Liver (tissue), 3 donors: Measurements from ENCODE around the gene BCL7B.
"Not testable (repeated sequence)": the region's sequence is repeated elsewhere in the genome, so short reads cannot be mapped to it uniquely, and the experiment has no call there.

Source experiments
- EGR1 ChIP-seq, 2 donors: IDR thresholded peaks; 2 replicates each; pipeline ENCODE4 v1.6.1; 2016 to 2018; ENCODE audit warnings: antibody characterized with exemption in 2 of 2, low read depth in 2 of 2
- GABPA ChIP-seq, 2 donors: IDR thresholded peaks in 1 of 2; conservative IDR thresholded peaks in 1 of 2; 2 replicates each; pipeline ENCODE4 v1.6.1; 2016; ENCODE audit warnings: antibody characterized with exemption in 2 of 2, mild to moderate bottlenecking in 1 of 2, moderate library complexity in 1 of 2
- HNF4A ChIP-seq, 2 donors: conservative IDR thresholded peaks; 2 replicates each; pipeline ENCODE4 v1.6.1; 2016; ENCODE audit warnings: antibody characterized with exemption in 2 of 2, mild to moderate bottlenecking in 2 of 2
- JUND ChIP-seq, 2 donors: IDR thresholded peaks; 2 replicates each; pipeline ENCODE4 v1.6.1; 2016; ENCODE audit warnings: antibody characterized with exemption in 2 of 2
- RAD21 ChIP-seq, 2 donors: IDR thresholded peaks; 2 replicates each; pipeline ENCODE4 v1.6.1; 2016; ENCODE audit warnings: antibody characterized with exemption in 2 of 2, mild to moderate bottlenecking in 2 of 2
- RXRA ChIP-seq, 2 donors: IDR thresholded peaks; 2 replicates each; pipeline ENCODE4 v1.6.1; 2017 to 2018; ENCODE audit warnings: antibody characterized with exemption in 2 of 2, mild to moderate bottlenecking in 1 of 2
- SP1 ChIP-seq: IDR thresholded peaks from 2 replicates; pipeline ENCODE4 v1.6.1; 2018; ENCODE audit warnings: antibody characterized with exemption, mild to moderate bottlenecking
- YY1 ChIP-seq: IDR thresholded peaks from 2 replicates; pipeline ENCODE4 v1.6.1; 2016; ENCODE audit warnings: antibody characterized with exemption, mild to moderate bottlenecking
- TF ChIP-seq, protein P1 (sequence below): IDR thresholded peaks from 2 replicates; pipeline ENCODE4 v1.6.1; 2016; ENCODE audit warnings: antibody characterized with exemption, mild to moderate bottlenecking
- TF ChIP-seq, protein P2 (sequence below): fragments of 150-350 bp; IDR thresholded peaks from 2 replicates; pipeline ENCODE4 v1.5.1; 2017; ENCODE audit warnings: improper control_type of control experiment, low read depth, low read length; ENCODE audit not compliant: missing input control
- TF ChIP-seq, protein P3 (sequence below): IDR thresholded peaks from 2 replicates; pipeline ENCODE4 v1.6.1; 2016; ENCODE audit warnings: antibody characterized with exemption
- donor health status: healthy.
- donor health status: healthy.

DNA sequence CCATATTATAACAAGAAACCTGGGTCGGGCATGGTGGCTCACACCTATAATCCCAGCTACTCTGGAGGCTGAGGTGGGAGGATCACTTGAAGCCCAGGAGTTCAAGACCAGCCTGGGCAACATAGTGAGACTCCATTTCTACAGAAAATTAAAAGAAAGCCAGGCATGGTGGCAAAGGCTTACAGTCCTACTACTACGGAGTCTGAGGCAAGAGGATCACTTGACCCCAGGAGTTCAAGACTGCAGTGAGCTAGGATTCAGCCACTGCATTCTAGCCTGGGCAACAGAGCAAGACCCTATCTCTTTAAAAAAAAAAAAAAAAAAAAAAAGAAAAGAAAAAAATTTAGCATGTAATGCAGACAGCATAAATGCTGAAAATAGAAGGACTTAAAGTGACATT, 19.0 kb downstream of the BCL7B start:
- TF ChIP-seq YY1; GABPA (IDR thresholded peaks at IDR 0.05 in 1 of 2, conservative IDR thresholded peaks at IDR 0.05 in 1 of 2); HNF4A (conservative IDR thresholded peaks at IDR 0.05); SP1; RAD21 (IDR thresholded peaks at IDR 0.05); EGR1 (IDR thresholded peaks at IDR 0.05; ENCODE audit: low read depth in 2 of 2); JUND (IDR thresholded peaks at IDR 0.05); RXRA (IDR thresholded peaks at IDR 0.05): not testable (repeated sequence)
- TF ChIP-seq, protein P1, sequence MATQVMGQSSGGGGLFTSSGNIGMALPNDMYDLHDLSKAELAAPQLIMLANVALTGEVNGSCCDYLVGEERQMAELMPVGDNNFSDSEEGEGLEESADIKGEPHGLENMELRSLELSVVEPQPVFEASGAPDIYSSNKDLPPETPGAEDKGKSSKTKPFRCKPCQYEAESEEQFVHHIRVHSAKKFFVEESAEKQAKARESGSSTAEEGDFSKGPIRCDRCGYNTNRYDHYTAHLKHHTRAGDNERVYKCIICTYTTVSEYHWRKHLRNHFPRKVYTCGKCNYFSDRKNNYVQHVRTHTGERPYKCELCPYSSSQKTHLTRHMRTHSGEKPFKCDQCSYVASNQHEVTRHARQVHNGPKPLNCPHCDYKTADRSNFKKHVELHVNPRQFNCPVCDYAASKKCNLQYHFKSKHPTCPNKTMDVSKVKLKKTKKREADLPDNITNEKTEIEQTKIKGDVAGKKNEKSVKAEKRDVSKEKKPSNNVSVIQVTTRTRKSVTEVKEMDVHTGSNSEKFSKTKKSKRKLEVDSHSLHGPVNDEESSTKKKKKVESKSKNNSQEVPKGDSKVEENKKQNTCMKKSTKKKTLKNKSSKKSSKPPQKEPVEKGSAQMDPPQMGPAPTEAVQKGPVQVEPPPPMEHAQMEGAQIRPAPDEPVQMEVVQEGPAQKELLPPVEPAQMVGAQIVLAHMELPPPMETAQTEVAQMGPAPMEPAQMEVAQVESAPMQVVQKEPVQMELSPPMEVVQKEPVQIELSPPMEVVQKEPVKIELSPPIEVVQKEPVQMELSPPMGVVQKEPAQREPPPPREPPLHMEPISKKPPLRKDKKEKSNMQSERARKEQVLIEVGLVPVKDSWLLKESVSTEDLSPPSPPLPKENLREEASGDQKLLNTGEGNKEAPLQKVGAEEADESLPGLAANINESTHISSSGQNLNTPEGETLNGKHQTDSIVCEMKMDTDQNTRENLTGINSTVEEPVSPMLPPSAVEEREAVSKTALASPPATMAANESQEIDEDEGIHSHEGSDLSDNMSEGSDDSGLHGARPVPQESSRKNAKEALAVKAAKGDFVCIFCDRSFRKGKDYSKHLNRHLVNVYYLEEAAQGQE, result not testable (repeated sequence)
- TF ChIP-seq, protein P2, sequence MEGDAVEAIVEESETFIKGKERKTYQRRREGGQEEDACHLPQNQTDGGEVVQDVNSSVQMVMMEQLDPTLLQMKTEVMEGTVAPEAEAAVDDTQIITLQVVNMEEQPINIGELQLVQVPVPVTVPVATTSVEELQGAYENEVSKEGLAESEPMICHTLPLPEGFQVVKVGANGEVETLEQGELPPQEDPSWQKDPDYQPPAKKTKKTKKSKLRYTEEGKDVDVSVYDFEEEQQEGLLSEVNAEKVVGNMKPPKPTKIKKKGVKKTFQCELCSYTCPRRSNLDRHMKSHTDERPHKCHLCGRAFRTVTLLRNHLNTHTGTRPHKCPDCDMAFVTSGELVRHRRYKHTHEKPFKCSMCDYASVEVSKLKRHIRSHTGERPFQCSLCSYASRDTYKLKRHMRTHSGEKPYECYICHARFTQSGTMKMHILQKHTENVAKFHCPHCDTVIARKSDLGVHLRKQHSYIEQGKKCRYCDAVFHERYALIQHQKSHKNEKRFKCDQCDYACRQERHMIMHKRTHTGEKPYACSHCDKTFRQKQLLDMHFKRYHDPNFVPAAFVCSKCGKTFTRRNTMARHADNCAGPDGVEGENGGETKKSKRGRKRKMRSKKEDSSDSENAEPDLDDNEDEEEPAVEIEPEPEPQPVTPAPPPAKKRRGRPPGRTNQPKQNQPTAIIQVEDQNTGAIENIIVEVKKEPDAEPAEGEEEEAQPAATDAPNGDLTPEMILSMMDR, result not testable (repeated sequence)
- TF ChIP-seq, protein P3, sequence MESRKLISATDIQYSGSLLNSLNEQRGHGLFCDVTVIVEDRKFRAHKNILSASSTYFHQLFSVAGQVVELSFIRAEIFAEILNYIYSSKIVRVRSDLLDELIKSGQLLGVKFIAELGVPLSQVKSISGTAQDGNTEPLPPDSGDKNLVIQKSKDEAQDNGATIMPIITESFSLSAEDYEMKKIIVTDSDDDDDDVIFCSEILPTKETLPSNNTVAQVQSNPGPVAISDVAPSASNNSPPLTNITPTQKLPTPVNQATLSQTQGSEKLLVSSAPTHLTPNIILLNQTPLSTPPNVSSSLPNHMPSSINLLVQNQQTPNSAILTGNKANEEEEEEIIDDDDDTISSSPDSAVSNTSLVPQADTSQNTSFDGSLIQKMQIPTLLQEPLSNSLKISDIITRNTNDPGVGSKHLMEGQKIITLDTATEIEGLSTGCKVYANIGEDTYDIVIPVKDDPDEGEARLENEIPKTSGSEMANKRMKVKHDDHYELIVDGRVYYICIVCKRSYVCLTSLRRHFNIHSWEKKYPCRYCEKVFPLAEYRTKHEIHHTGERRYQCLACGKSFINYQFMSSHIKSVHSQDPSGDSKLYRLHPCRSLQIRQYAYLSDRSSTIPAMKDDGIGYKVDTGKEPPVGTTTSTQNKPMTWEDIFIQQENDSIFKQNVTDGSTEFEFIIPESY, result not testable (repeated sequence)
